Hepatocyte (in vitro differentiated cells): ENCODE measurements around the gene MED9. TPM values are rescaled to one million over a fixed set of nuclear protein-coding genes. Genes with fewer than 3 reads are reported as not detected.

Source experiments
- DNase-seq: peaks from one replicate; pipeline ENCODE4 v3.0.0-alpha.2; 2016; ENCODE audit warnings: low spot score
- H2AFZ ChIP-seq: fragments of 200-600 bp; sonication (generic); 2 replicates; pipeline ENCODE4 v1.6.0; 2016; ENCODE audit warnings: antibody characterized with exemption, mild to moderate bottlenecking
- H3K27ac ChIP-seq: fragments of 200-600 bp; sonication (generic); 2 replicates; pipeline ENCODE4 v1.5.1; 2016; ENCODE audit warnings: mild to moderate bottlenecking
- H3K27me3 ChIP-seq: fragments of 200-600 bp; sonication (generic); 2 replicates; pipeline ENCODE4 v1.6.1; 2016
- H3K36me3 ChIP-seq: fragments of 200-600 bp; sonication (generic); replicated peaks from 2 replicates; pipeline ENCODE4 v1.5.1; 2016; ENCODE audit warnings: low read depth; ENCODE audit not compliant: insufficient read depth
- H3K4me1 ChIP-seq: fragments of 200-600 bp; sonication (generic); 2 replicates; pipeline ENCODE4 v1.5.1; 2016; ENCODE audit warnings: mild to moderate bottlenecking, moderate library complexity; ENCODE audit not compliant: insufficient read depth
- H3K4me2 ChIP-seq: fragments of 200-600 bp; sonication (generic); 2 replicates; pipeline ENCODE4 v1.6.0; 2016
- H3K4me3 ChIP-seq: fragments of 200-600 bp; sonication (generic); 2 replicates; pipeline ENCODE4 v1.5.1; 2016; ENCODE audit warnings: mild to moderate bottlenecking
- H3K79me2 ChIP-seq: fragments of 200-600 bp; sonication (generic); 2 replicates; pipeline ENCODE4 v1.6.0; 2017; ENCODE audit warnings: mild to moderate bottlenecking
- H3K9me2 ChIP-seq: fragments of 200-600 bp; sonication (generic); replicated peaks from 2 replicates; pipeline ENCODE4 v1.6.0; 2017; ENCODE audit warnings: mild to moderate bottlenecking; ENCODE audit not compliant: insufficient read depth
- H3K9me3 ChIP-seq: fragments of 200-600 bp; sonication (generic); 2 replicates; pipeline ENCODE4 v1.5.1; 2016; ENCODE audit warnings: low read depth, mild to moderate bottlenecking
- H4K20me1 ChIP-seq: fragments of 200-600 bp; sonication (generic); 2 replicates; pipeline ENCODE4 v1.6.0; 2016; ENCODE audit warnings: mild to moderate bottlenecking; ENCODE audit not compliant: insufficient read depth, poor library complexity, severe bottlenecking
- EZH2 ChIP-seq: fragments of 200-600 bp; sonication (generic); IDR thresholded peaks from 2 replicates; pipeline ENCODE4 v1.6.1; 2016; ENCODE audit warnings: antibody characterized with exemption, mild to moderate bottlenecking, borderline replicate concordance
- EZH2phosphoT487 ChIP-seq: fragments of 200-600 bp; sonication (generic); IDR thresholded peaks from one replicate; pipeline ENCODE4 v1.6.1; 2018; ENCODE audit warnings: antibody characterized with exemption, mild to moderate bottlenecking, low read depth, moderate library complexity; ENCODE audit not compliant: unreplicated experiment, severe bottlenecking
- WGBS: methylation state at CpG from one replicate; pipeline ENCODE4 v1.1.6; 2016; ENCODE audit warnings: low lambda C conversion rate; ENCODE audit errors: missing lambda C conversion rate; 5-methylcytosine and 5-hydroxymethylcytosine counted together
- polyA plus RNA-seq: library from polyadenylated mRNA; unstranded; fragments of >200 nt; fragmentation: Nextera tagmentation; extraction: Ambion mirVana; gene quantifications from 2 replicates; pipeline ENCODE4 v1.2.1, GENCODE V29; 2016
- total RNA-seq: library from RNA; depleted of rRNA; stranded (reverse); fragments of >200 nt; gene quantifications from 2 replicates; pipeline ENCODE4 v1.2.3, GENCODE V29; 2014
- TF ChIP-seq, protein P1 (sequence below): fragments of 200-600 bp; sonication (generic); IDR thresholded peaks from 2 replicates; pipeline ENCODE4 v1.5.1; 2016; ENCODE audit warnings: antibody characterized with exemption, mild to moderate bottlenecking; ENCODE audit not compliant: poor library complexity

The MED9 gene
- total and polyA plus RNA-seq, 2 experiments from 2014 or later = 17.1 to 17.3 TPM

DNA sequence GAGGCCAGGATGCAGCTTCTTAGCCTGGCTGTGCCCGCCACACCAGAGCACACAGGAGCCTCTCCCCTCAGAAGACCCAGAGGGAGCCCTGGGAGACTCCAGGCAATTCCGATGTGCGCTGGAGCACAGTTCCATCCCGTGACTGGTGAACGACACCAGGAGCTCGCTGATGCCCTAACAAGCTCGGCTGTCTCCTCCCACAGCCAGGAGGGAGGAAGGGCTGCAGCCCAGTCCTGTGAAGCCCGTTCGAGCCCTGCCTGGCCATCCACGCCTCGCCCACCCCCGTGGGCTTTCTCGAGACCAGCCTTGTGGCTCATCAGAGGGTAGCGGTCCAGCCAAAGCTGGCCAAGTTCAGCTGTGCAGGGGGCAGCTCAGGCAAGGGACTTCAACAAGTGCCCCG is 41.2 kb downstream of the MED9 start:
- Histone ChIP-seq H3K4me1 (peaks cover 23% of the 10 kb centered on the region), H3K4me2 (no peak overlapping the region), H3K9me3 (no peaks in the 10 kb centered on the region), H3K27me3 (no peaks in the 10 kb centered on the region), H3K27ac (no peak overlapping the region), H3K9me2 (no peaks in the 10 kb centered on the region), H4K20me1 (no peaks in the 10 kb centered on the region), H3K36me3 (no peaks in the 10 kb centered on the region), H3K79me2 (no peaks in the 10 kb centered on the region), H3K4me3 (no peak overlapping the region), H2AFZ (no peak overlapping the region)
- DNase-seq = no peak
- WGBS = 85% methylated on average over 15 of the region's 15 CpGs
- TF ChIP-seq EZH2phosphoT487 (no peak), EZH2 (no peak)
- TF ChIP-seq, protein P1, sequence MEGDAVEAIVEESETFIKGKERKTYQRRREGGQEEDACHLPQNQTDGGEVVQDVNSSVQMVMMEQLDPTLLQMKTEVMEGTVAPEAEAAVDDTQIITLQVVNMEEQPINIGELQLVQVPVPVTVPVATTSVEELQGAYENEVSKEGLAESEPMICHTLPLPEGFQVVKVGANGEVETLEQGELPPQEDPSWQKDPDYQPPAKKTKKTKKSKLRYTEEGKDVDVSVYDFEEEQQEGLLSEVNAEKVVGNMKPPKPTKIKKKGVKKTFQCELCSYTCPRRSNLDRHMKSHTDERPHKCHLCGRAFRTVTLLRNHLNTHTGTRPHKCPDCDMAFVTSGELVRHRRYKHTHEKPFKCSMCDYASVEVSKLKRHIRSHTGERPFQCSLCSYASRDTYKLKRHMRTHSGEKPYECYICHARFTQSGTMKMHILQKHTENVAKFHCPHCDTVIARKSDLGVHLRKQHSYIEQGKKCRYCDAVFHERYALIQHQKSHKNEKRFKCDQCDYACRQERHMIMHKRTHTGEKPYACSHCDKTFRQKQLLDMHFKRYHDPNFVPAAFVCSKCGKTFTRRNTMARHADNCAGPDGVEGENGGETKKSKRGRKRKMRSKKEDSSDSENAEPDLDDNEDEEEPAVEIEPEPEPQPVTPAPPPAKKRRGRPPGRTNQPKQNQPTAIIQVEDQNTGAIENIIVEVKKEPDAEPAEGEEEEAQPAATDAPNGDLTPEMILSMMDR = no peak

DNA sequence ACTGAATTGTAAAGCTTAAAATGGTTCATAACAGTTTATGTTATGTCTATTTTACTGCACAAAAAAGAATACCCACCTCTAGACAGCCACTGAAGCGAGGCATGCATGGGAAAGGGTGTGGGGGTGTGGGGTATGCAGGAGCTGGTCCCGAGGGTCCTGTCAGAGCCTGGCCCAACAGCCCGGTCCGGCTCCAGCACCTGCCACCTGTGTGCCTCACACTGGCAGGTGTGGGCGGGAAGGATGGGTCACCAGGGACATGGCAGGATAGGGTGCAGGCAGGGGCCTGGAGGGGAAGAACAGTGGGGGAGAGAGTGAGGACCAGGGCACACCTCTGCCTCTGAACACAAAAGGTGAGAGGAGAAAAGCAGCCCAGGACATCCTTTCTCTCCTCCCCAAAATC is 42.2 kb downstream of the MED9 start:
- H3K36me3 ChIP-seq = no peaks in the 10 kb centered on the region
- no peaks in the 10 kb centered on the region for H4K20me1 ChIP-seq
- peaks cover 24% of the 10 kb centered on the region for H3K4me1 ChIP-seq
- 91% methylated on average over 5 of the region's 5 CpGs for WGBS
- no peak overlapping the region for H2AFZ ChIP-seq
- no peaks in the 10 kb centered on the region for H3K9me2 ChIP-seq
- no peak for TF ChIP-seq EZH2
- no peak for TF ChIP-seq EZH2phosphoT487
- TF ChIP-seq, protein P1 = no peak
- no peaks in the 10 kb centered on the region for H3K9me3 ChIP-seq
- no peak overlapping the region for H3K4me2 ChIP-seq
- H3K79me2 ChIP-seq = no peaks in the 10 kb centered on the region
- DNase-seq = no peak
- H3K27me3 ChIP-seq = no peaks in the 10 kb centered on the region
- no peak overlapping the region for H3K27ac ChIP-seq
- no peak overlapping the region for H3K4me3 ChIP-seq

DNA sequence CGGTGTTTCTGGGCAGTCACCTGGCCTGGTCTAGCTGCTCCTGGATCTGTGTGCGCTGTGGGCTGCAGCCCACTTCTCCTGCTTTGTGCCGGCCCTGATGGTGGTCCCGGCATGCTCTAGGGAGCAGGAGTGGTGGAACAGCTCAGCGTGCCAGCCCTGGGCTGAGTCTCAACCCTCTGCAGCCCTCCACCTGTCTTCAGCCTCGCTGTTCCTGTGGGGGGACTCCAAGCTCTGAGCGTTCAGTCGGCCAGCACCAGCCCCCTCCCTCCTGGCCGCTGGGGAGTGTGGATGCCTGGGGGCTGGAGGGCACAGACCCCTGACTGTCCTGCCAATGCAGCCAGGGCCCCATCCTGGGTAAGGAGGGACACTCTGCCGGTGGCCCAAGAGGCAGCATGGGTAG is 43.1 kb downstream of the MED9 start:
- TF ChIP-seq, protein P1 = no peak
- TF ChIP-seq EZH2phosphoT487 (no peak), EZH2 (no peak)
- Histone ChIP-seq H3K4me3 (no peak overlapping the region), H3K27me3 (no peaks in the 10 kb centered on the region), H3K4me1 (peaks cover 21% of the 10 kb centered on the region), H3K4me2 (no peak overlapping the region), H3K27ac (no peak overlapping the region), H3K9me3 (no peaks in the 10 kb centered on the region), H3K9me2 (no peaks in the 10 kb centered on the region), H3K36me3 (no peaks in the 10 kb centered on the region), H3K79me2 (no peaks in the 10 kb centered on the region), H2AFZ (no peak overlapping the region), H4K20me1 (no peaks in the 10 kb centered on the region)
- no peak for DNase-seq
- 96% methylated on average over 10 of the region's 10 CpGs for WGBS
